DMS53 (cell line): ENCODE data around the gene RNH1.
"Not testable (repeated sequence)": the region's sequence is repeated elsewhere in the genome, so short reads cannot be mapped to it uniquely, and the experiment has no call there.

Experiments used
- DNase-seq: peaks from one replicate; lab custom pipeline; 2025; lab: John Stamatoyannopoulos, UW

Gene RNH1

DNA sequence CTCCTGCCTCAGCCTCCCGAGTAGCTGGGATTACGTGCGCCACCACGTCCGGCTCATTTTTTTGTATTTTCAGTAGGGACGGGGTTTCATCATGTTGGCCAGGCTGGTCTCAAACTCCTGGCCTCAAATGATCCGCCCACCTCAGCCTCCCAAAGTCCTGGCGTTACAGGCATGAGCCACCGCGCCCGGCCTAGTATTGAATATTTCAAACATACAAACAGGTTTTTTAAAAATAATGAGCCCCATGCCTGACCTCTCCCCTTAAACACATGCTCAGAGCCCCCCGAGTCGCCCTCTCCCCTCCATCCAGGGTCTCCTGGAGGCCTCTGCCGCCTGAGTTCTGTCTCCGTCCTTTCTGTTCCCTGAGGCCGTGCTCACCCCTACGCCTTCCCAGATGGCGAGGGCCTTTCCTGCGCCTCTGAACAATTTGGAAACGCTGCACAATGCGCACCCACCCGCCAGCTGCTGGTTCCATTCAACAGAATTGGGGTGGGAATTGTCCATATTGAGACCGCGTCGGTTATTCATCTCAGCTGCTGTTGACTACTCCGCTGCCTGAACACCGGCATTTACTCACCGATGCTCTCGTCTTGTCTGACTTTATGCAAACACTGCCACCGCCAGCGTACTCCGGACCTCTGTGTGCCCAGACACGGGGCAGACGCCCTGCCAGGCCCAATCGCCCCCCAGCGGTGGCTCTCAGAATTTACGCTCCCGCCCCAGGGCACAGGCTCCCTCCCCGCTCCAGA lies 13.6 kb upstream of the RNH1 start:
- no peak for DNase-seq

DNA sequence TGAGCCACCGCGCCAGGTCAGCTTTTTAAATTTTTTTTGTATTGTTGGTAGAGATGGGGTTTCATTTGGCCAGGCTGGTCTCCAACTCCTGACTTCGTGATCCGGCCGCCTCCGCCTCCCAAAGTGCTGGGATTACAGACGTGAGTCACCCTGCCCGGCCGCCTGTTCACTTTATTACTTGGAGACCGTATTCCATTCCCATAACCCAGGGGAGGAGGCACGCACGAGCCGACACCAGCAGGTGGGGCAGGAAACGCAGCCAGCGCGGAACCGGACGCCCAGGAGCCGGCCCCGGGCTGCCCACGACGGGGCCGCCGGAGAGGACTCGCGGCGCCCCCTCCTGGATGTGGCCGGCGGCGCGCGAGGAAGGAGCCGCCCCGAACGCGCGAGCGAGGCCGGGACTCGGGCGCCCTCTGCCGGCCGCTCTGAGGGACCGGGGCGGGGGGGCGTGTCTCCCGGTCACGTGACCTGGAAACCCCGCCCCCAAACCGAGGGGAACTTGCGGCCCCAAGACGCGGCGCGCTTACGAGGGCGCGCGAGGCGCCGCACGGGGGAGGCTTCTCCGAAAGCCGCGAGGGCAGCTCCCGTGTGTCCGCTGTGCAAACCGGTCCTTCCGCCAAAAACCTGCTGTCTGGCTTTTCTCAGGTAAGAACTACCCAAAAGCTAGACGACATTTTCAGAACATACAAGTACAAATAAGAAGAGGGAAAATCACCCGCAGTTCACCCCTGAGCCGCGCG lies 11.6 kb upstream of the RNH1 start:
- DNase-seq, result peak; percentile 99

DNA sequence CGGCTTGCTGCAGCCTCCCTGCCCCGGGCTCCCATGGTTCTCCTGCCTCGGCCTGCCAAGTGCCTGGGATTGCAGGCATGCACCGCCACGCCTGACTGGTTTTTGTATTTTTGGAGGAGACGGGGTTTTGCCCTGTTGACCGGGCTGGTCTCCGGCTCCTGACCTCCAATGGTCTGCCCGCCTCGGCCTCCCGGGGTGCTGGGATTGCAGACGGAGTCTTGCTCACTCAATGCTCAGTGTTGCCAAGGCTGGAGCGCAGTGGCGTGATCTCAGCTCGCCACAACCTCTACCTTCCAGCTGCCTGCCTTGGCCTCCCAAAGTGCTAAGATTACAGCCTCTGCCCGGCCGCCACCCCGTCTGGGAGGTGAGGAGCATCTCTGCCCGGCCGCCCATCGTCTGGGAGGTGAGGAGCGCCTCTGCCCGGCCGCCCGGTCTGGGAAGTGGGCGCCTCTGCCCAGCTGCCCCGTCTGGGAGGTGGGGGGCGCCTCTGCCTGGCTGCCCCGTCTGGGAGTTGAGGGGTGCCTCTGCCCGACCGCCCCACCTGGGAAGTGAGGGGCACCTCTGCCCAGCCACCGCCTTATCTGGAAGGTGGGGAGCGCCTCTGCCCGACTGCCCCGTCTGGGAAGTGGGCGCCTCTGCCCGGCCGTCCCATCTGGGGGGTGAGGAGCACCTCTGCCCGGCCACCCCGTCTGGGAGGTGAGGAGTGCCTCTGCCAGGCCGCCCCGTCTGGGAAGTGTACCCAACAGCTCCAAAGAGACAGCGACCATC lies 10.1 kb upstream of the RNH1 start:
- not testable (repeated sequence) for DNase-seq

DNA sequence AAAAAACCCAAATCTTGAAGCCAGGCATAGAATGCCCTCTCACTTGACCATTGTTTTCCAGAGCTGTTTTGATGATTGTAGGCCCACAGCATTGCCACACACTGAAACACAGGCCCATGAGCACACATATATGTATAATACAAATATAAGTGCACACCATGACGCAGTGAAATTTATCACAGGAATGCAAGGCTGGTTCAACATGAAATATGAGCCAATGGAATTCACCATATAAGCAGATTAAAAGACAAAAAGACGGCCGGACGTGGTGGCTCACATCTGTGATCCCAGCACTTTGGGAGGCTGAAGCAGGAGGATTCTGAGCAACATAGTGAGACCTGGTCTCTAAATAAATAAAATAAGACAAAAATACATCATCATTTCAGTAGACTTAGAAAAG lies 9.4 kb upstream of the RNH1 start:
- no peak for DNase-seq

DNA sequence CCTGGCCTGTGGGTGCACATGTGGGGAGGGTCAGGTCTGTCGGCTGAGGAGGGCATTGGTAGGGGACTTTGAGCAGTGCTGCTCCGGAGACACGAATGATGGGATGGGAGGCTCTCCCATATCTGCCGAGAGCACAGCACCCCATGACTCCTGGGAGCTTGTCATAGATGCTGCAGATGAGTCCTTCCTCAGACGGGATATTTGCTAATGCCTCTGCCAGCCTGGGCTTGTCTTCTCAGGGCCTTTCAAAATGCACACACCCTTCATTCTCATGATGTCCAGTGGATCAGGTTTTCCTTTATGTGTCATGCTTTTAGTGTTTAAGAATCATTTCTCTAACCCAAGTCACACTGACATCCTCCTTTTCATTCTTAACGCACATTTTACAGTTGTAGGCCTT lies 8.1 kb upstream of the RNH1 start:
- DNase-seq, result no peak

- no peak for DNase-seq
Measured at GRCh38 chr11:514606-515005, 7.6 kb upstream of the RNH1 start.

GRCh38 chr11:512761-513595 lies 5.9 kb upstream of the RNH1 start:
- DNase-seq, result no peak

DNA sequence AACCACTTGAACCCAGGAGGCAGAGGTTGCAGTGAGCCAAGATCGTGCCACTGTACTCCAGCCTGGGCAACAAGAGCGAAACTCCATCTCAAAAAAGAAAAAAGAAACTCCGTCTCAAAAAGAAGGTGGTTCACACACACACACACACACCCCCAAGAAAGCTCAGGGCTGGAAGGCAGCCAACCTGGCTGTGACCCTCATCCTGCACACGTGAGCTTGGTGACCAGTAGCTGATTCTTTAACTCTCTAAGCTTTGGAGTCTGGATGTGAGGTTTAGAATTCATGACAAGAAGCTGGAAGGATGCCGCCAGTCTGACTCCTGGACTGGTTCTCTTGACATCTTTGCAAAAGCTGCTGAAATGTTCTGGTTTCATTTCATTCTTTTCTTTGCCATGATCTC lies 1.9 kb upstream of the RNH1 start:
- no peak for DNase-seq

- DNase-seq, result no peak
Measured at GRCh38 chr11:507727-508515, 879 bp upstream of the RNH1 start.

- DNase-seq, result peak; percentile 99
Measured at GRCh38 chr11:506238-506994, 626 bp downstream of the RNH1 start.

DNA sequence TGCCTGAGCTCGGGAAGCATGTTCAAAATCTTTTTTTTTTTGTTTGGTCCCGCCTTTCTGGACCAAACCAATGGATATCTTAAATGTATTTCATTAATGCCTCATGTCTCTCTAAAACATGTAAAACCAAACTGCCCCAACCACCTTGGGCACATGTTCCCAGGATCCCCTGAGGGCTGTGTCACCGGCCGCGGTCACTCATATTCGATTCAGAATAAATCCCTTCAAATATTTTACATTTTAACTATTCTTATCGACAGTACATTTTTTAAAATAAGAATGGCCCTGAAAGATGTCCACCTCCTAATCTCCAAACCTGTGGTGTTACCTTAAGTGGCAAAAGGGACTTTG lies 2.1 kb downstream of the RNH1 start:
- DNase-seq, result no peak

- DNase-seq, result no peak
Measured at GRCh38 chr11:504053-504993, 2.7 kb downstream of the RNH1 start.

GRCh38 chr11:503179-503981 lies 3.7 kb downstream of the RNH1 start:
- no peak for DNase-seq

DNA sequence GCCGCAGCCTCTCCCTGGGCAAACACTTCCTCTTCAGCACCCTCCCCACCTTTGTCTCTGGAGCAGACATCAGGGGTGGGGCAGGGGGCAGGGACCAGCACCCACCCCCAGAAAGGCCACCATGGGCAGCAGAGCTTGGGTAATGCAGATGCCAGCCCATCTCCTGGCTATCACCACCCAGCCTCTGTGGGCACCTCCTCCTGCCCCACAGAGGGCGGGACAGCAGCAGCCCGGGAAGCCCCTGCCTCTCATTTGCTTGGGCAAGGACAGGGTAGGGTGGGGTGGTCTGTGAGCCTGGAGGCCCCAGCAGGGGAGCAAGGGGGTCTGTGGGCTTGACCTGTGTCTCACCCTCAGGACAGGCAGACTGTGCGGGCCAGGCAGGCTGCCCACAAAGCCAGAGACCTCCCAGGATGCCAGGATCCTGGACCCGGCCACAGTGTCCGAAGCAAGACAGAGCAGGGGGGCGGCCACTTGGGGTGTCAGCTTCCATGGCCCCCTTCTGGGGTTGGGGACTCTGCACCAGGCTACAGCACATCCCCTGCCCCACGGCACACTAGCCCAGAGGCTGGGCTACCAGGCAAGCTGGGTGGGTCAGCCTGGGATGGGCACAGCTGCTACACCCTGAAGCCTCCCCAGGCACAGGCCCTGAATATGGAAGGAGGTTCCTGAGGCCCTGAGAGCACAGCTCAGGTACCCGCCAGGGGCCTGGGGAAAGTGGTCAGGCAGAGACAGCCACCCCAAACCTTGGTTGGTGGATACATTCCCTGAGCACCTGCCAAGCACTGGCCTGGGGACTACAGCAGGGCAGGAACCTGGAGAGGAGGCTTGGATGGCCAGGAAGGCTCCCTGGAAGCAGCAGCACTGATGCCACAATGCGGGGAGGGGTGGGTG lies 4.5 kb downstream of the RNH1 start:
- DNase-seq, result no peak

DNA sequence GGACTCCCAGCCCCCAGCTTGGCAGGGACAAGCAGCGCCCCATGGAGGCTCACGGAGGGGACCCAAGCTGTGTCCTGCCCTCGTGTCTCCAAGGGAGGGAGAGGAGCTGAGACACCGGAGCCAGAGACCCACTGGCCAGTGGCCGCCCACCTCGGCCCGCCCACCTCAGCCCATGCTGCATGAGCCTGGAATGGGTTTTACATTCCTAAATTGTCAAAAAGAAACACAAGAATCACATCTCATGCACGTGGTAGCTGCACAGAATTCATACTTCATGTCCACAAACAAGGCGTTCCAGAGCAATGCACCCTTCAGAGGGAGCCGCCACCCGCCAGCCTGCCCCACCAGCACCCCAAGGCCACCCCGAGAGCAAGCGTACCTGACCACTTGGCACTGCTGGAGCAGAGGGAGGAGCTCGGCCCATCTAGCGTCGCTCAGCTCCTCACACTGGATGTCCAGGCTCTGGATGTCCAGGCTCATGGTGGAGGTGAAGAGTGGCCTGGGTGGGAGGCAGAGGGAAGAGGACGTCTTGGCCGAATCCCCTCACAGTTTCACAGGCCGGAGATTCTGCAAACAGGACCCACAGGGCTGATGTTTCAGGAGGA lies 5.3 kb downstream of the RNH1 start:
- no peak for DNase-seq

GRCh38 chr11:501001-501682 lies 5.9 kb downstream of the RNH1 start:
- DNase-seq, result no peak
